T-cell (primary cell): ENCODE results near the gene GZMA. TPM values are rescaled to one million over a fixed set of nuclear protein-coding genes. Genes with fewer than 3 reads are reported as not detected.
"Not testable (repeated sequence)": the region's sequence is repeated elsewhere in the genome, so short reads cannot be mapped to it uniquely, and the experiment has no call there.

ENCODE experiments used
- ATAC-seq, 4 experiments: fragments of 200-7000 bp in 3 of 4; fragments of 150-1000 bp in 1 of 4; cut with Tn5 transposase; replicated peaks in 1 of 4; 1 replicate in 3 of 4; 2 replicates in 1 of 4; pipeline ENCODE4 v1.10.0; 2021; ENCODE audit warnings: moderate library complexity in 3 of 4, mild to moderate bottlenecking in 2 of 4, moderate number of reproducible peaks in 1 of 4
- CTCF ChIA-PET, 2 donors: fragments of 300-600 bp; sonication (Branson Sonifier 250); formaldehyde crosslinking; loops; one replicate each; lab custom pipeline; 2022; ENCODE audit warnings: antibody characterized with exemption in 2 of 2; lab: Charles Lee
- POLR2A ChIA-PET, 2 donors: fragments of 300-600 bp; sonication (Branson Sonifier 250); formaldehyde crosslinking; loops; one replicate each; lab custom pipeline; 2022; ENCODE audit warnings: antibody characterized with exemption in 2 of 2; lab: Charles Lee
- DNase-seq, 35 experiments: peaks; one replicate each; pipeline versions ENCODE4 v3.0.0 to v3.0.0-alpha.2; 2013 to 2023
- H3K27ac ChIP-seq: one replicate; pipeline ENCODE4 v1.5.1; 2013; ENCODE audit warnings: low read length
- H3K27me3 ChIP-seq, 2 experiments: replicated peaks in 1 of 2; 1 replicate in 1 of 2; 2 replicates in 1 of 2; pipeline versions ENCODE4 v1.6.1 to v1.7.0; 2013; ENCODE audit warnings: low read length in 1 of 2, mixed read lengths in 1 of 2; ENCODE audit not compliant: control insufficient read depth in 2 of 2, insufficient read depth in 2 of 2; ENCODE audit errors: extremely low read depth in 1 of 2
- H3K36me3 ChIP-seq, 2 donors: 1 replicate in 1 of 2; 2 replicates in 1 of 2; pipeline versions ENCODE4 v1.6.1 to v1.7.0; 2013; ENCODE audit warnings: low read length in 1 of 2; ENCODE audit not compliant: control insufficient read depth in 2 of 2, insufficient read depth in 1 of 2; ENCODE audit errors: extremely low read depth in 1 of 2
- H3K4me1 ChIP-seq, 2 experiments: 1 replicate in 1 of 2; 2 replicates in 1 of 2; pipeline versions ENCODE4 v1.6.1 to v1.7.0; 2013; ENCODE audit warnings: low read length in 2 of 2, mixed read lengths in 1 of 2; ENCODE audit not compliant: insufficient read depth in 2 of 2, control insufficient read depth in 1 of 2; ENCODE audit errors: extremely low read depth in 1 of 2
- H3K4me3 ChIP-seq, 2 donors: 1 replicate in 1 of 2; 2 replicates in 1 of 2; pipeline versions ENCODE4 v1.5.1 to v1.7.0; 2013; ENCODE audit warnings: mild to moderate bottlenecking in 2 of 2, low read length in 1 of 2, moderate library complexity in 1 of 2; ENCODE audit not compliant: control insufficient read depth in 1 of 2; ENCODE audit errors: extremely low read depth in 1 of 2
- H3K9me3 ChIP-seq: 2 replicates; pipeline ENCODE4 v1.7.0; 2013
- H3K27ac Mint-ChIP-seq, 2 donors: one replicate each; pipeline ENCODE4 v1.8.0; 2020 to 2021; ENCODE audit warnings: mild to moderate bottlenecking in 2 of 2, mixed read lengths in 2 of 2
- H3K27me3 Mint-ChIP-seq, 2 donors: one replicate each; pipeline ENCODE4 v1.8.0; 2021 to 2022; ENCODE audit warnings: mixed read lengths in 2 of 2
- H3K36me3 Mint-ChIP-seq: one replicate; pipeline ENCODE4 v1.8.0; 2021; ENCODE audit warnings: mixed read lengths
- H3K4me1 Mint-ChIP-seq, 3 donors: one replicate each; pipeline ENCODE4 v1.8.0; 2020 to 2022; ENCODE audit warnings: mixed read lengths in 3 of 3, mild to moderate bottlenecking in 1 of 3
- H3K4me3 Mint-ChIP-seq, 3 donors: one replicate each; pipeline ENCODE4 v1.8.0; 2020 to 2022; ENCODE audit warnings: mild to moderate bottlenecking in 3 of 3, mixed read lengths in 3 of 3, moderate library complexity in 3 of 3
- H3K9me3 Mint-ChIP-seq, 3 donors: one replicate each; pipeline ENCODE4 v1.8.0; 2020 to 2022; ENCODE audit warnings: mixed read lengths in 3 of 3
- WGBS: methylation state at CpG from one replicate; pipeline ENCODE4 v1.1.5; 2013; ENCODE audit warnings: missing lambda C conversion rate; ENCODE audit not compliant: insufficient coverage; 5-methylcytosine and 5-hydroxymethylcytosine counted together
- total RNA-seq, 35 experiments: library from RNA in 6 of 35; stranded (reverse) in 6 of 35; fragments of 120-200 nt in 1 of 35; gene quantifications; one replicate each; pipeline versions ENCODE4 v1.2.1 to v1.2.4 and lab custom pipeline; 2013 to 2026

GZMA gene
- total RNA-seq, 5 donors from 2014 or later (not counting 1 experiment from before 2014, with no cell fraction given), result 9.9 to 86.0 (median 37.2) TPM

GRCh38 chr5:55089301-55089700 lies 13.1 kb upstream of the GZMA start:
- H3K27me3 ChIP-seq, H3K4me1 ChIP-seq, CTCF ChIA-PET, H3K27ac ChIP-seq, H3K27me3 Mint-ChIP-seq, H3K27ac Mint-ChIP-seq, H3K9me3 ChIP-seq, DNase-seq, H3K4me3 Mint-ChIP-seq, H3K9me3 Mint-ChIP-seq, H3K4me3 ChIP-seq, H3K36me3 Mint-ChIP-seq, ATAC-seq, POLR2A ChIA-PET, H3K36me3 ChIP-seq: not testable (repeated sequence)
- peaks cover 24 to 32% (median 28%) of the 10 kb centered on the region in 3 donors for H3K4me1 Mint-ChIP-seq
- WGBS, result 100% methylated on average over 1 of the region's 2 CpGs

- peaks cover 39 to 49% (median 41%) of the 10 kb centered on the region in 3 donors for H3K4me1 Mint-ChIP-seq
- POLR2A ChIA-PET, H3K4me3 Mint-ChIP-seq, H3K9me3 Mint-ChIP-seq, H3K9me3 ChIP-seq, CTCF ChIA-PET, H3K4me3 ChIP-seq, H3K27ac ChIP-seq, ATAC-seq, H3K27me3 ChIP-seq, H3K36me3 Mint-ChIP-seq, H3K27me3 Mint-ChIP-seq, H3K36me3 ChIP-seq, H3K27ac Mint-ChIP-seq, DNase-seq: not testable (repeated sequence)
- peaks cover 9 to 25% of the 10 kb centered on the region in 2 experiments for H3K4me1 ChIP-seq
- WGBS, result 92% methylated on average over 2 of the region's 6 CpGs
Measured at GRCh38 chr5:55091011-55091410, 11.4 kb upstream of the GZMA start.

GRCh38 chr5:55096182-55096581 lies 6.3 kb upstream of the GZMA start:
- Mint-ChIP-seq H3K27ac (peak overlapping the region; percentile 91 to 98), H3K36me3 (peaks cover 18% of the 10 kb centered on the region), H3K4me3 (peak overlapping the region; percentile 41 to 77 (median 66)), H3K27me3 (no peaks in the 10 kb centered on the region), H3K4me1 (peaks cover 79 to 85% (median 84%) of the 10 kb centered on the region in 3 donors), H3K9me3 (peaks cover 20 to 25% (median 22%) of the 10 kb centered on the region in 3 donors)
- no peaks in the 10 kb centered on the region for H3K9me3 ChIP-seq
- WGBS, result 45% methylated on average over 3 of the region's 3 CpGs
- ATAC-seq, result peak; percentile 38 to 68 (median 63)
- no peaks in the 10 kb centered on the region for H3K27me3 ChIP-seq
- peak in 9 of 35 experiments; percentile 7 to 56 (median 20) for DNase-seq
- no peaks in the 10 kb centered on the region for H3K36me3 ChIP-seq
- H3K4me1 ChIP-seq, result peaks cover 24 to 43% of the 10 kb centered on the region in 2 experiments
- peak overlapping the region; percentile 70 for H3K27ac ChIP-seq
- H3K4me3 ChIP-seq, result no peak overlapping the region
- POLR2A ChIA-PET, result interaction anchor here in 1 of 2 donors (0.6 kb wide), 1 partner anchor 456 kb away, joined by 3 read pairs; no protein-coding TSS in a partner anchor
- CTCF ChIA-PET, result interaction anchor here (0.7 to 1.7 kb wide), 6 partner anchors 12 to 152 kb away, joined by 3 to 5 read pairs (median 4); no protein-coding TSS in a partner anchor

GRCh38 chr5:55096861-55097260 lies 5.6 kb upstream of the GZMA start:
- no peaks in the 10 kb centered on the region for H3K27me3 Mint-ChIP-seq
- peaks cover 27 to 44% of the 10 kb centered on the region in 2 experiments for H3K4me1 ChIP-seq

GRCh38 chr5:55101148-55101547 lies 1.3 kb upstream of the GZMA start:
- H3K36me3 Mint-ChIP-seq, result peaks cover 23% of the 10 kb centered on the region
- not testable (repeated sequence) for H3K4me3 ChIP-seq, ATAC-seq, H3K27me3 ChIP-seq, H3K27me3 Mint-ChIP-seq, H3K36me3 ChIP-seq, DNase-seq, H3K9me3 ChIP-seq
- Histone ChIP-seq H3K4me1 (peaks cover 47 to 50% of the 10 kb centered on the region in 2 experiments), H3K27ac (peak overlapping the region; percentile 70)
- H3K4me3 Mint-ChIP-seq, result peak overlapping the region in 2 of 3 donors; percentile 76 to 93
- H3K9me3 Mint-ChIP-seq, result peaks cover 17 to 24% (median 20%) of the 10 kb centered on the region in 3 donors
- CTCF ChIA-PET, result interaction anchor here in 1 of 2 donors (0.6 to 1.5 kb wide), 3 partner anchors 39 to 157 kb away, joined by 3 read pairs; no protein-coding TSS in a partner anchor
- peaks cover 87 to 94% (median 92%) of the 10 kb centered on the region in 3 donors for H3K4me1 Mint-ChIP-seq
- POLR2A ChIA-PET, result interaction anchor here (0.6 to 0.7 kb wide), 2 partner anchors 33 to 420 kb away, joined by 3 to 5 read pairs; no protein-coding TSS in a partner anchor
- H3K27ac Mint-ChIP-seq, result peak overlapping the region in 1 of 2 donors; percentile 86

More at GRCh38 chr5:55096861-55097260, 5.6 kb upstream of the GZMA start:
- peak overlapping the region; percentile 91 to 98 for H3K27ac Mint-ChIP-seq
- peak overlapping the region; percentile 70 for H3K27ac ChIP-seq
- H3K27me3 ChIP-seq, result no peaks in the 10 kb centered on the region
- H3K9me3 ChIP-seq, result no peaks in the 10 kb centered on the region
- POLR2A ChIA-PET, result no interaction called here
- DNase-seq (peak; percentile 27 to 85 (median 63)), ATAC-seq (peak; percentile 82 to 91 (median 88))
- no peak overlapping the region for H3K4me3 ChIP-seq
- H3K4me1 Mint-ChIP-seq, result peaks cover 86 to 92% (median 91%) of the 10 kb centered on the region in 3 donors
- H3K4me3 Mint-ChIP-seq, result peak overlapping the region; percentile 29 to 77 (median 42)
- CTCF ChIA-PET, result interaction anchor here in 1 of 2 donors (1.0 to 1.7 kb wide), 4 partner anchors 22 to 153 kb away, joined by 3 to 5 read pairs (median 4); no protein-coding TSS in a partner anchor
- no peaks in the 10 kb centered on the region for H3K36me3 ChIP-seq
- peaks cover 20 to 25% (median 22%) of the 10 kb centered on the region in 3 donors for H3K9me3 Mint-ChIP-seq
- peaks cover 18% of the 10 kb centered on the region for H3K36me3 Mint-ChIP-seq
- 7% methylated on average over 4 of the region's 6 CpGs for WGBS

GRCh38 chr5:55101556-55102276 lies 730 bp upstream of the GZMA start:
- no peaks in the 10 kb centered on the region for H3K27me3 Mint-ChIP-seq
- peak overlapping the region; percentile 70 for H3K27ac ChIP-seq
- peaks cover 45 to 49% of the 10 kb centered on the region in 2 experiments for H3K4me1 ChIP-seq
- no peaks in the 10 kb centered on the region for H3K9me3 ChIP-seq
- CTCF ChIA-PET, result interaction anchor here in 1 of 2 donors (0.6 to 1.5 kb wide), 3 partner anchors 39 to 157 kb away, joined by 3 read pairs; no protein-coding TSS in a partner anchor
- peak overlapping the region; percentile 43 to 56 for H3K4me3 ChIP-seq
- peaks cover 27% of the 10 kb centered on the region for H3K36me3 Mint-ChIP-seq
- H3K27me3 ChIP-seq, result no peaks in the 10 kb centered on the region
- peak overlapping the region; percentile 76 to 93 (median 84) for H3K4me3 Mint-ChIP-seq
- DNase-seq (peak in 5 of 35 experiments; percentile 10 to 58 (median 19)), ATAC-seq (peak; percentile 59 to 74 (median 68))
- 0% methylated on average over 1 of the region's 5 CpGs for WGBS
- peaks cover 82 to 93% (median 92%) of the 10 kb centered on the region in 3 donors for H3K4me1 Mint-ChIP-seq
- H3K36me3 ChIP-seq, result peaks cover 0 to 5% of the 10 kb centered on the region in 2 donors
- H3K9me3 Mint-ChIP-seq, result peaks cover 14 to 22% (median 20%) of the 10 kb centered on the region in 3 donors
- POLR2A ChIA-PET, result interaction anchor here (0.6 to 0.7 kb wide), 2 partner anchors 33 to 421 kb away, joined by 3 to 5 read pairs; no protein-coding TSS in a partner anchor
- peak overlapping the region; percentile 86 to 95 for H3K27ac Mint-ChIP-seq
